Astrocyte of the spinal cord (primary cell): ENCODE measurements around the gene TMEM9.

Source experiments
- DNase-seq: peaks from one replicate; pipeline ENCODE4 v3.0.0; 2011; ENCODE audit warnings: low read depth, low spot score
- H3K4me3 ChIP-seq: 2 replicates; pipeline ENCODE4 v1.5.1; 2011; ENCODE audit warnings: low read depth, mild to moderate bottlenecking, low read length, moderate library complexity
- in situ Hi-C: cut with HindIII; loops from 2 replicates; pipeline ENCODE4 v1.10.0; 2017; ENCODE audit warnings: low sequenced_read_pairs
- TF ChIP-seq, protein P1 (sequence below): IDR thresholded peaks from 2 replicates; pipeline ENCODE4 v1.5.1; 2012; ENCODE audit warnings: low read depth, mild to moderate bottlenecking, low read length, inconsistent platforms

TMEM9 gene

DNA sequence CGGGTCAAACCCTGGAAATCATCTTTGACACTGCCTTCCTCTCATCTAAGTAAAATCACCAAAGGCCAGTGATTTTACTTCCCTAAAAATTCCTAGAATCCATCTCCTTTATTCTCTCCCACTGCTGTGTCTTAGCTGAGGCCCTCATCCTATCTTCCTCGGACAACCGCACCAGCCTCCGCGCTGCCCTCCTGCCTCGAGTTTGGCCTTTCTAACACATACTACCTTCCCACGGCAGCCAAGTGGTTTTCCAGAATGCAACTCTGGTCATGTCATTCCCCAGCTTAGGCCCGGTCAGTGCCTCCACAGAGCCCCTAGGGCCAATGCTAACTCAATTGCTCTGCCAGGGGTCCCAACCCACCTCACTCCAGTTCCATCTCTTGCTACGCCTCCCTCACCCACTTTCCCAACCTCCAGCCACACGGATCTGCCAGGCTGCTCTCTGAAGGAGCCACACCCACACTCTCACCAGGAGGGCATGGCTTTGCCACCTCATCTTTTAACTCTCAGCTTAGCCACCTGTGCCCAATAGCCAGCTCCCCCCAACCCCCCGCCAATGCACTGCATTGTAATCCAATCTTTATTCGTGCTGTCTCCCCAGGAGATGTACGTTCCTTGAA is 6.8 kb downstream of the TMEM9 start:
- H3K4me3 ChIP-seq, result no peak overlapping the region
- no peak for DNase-seq
- TF ChIP-seq, protein P1, sequence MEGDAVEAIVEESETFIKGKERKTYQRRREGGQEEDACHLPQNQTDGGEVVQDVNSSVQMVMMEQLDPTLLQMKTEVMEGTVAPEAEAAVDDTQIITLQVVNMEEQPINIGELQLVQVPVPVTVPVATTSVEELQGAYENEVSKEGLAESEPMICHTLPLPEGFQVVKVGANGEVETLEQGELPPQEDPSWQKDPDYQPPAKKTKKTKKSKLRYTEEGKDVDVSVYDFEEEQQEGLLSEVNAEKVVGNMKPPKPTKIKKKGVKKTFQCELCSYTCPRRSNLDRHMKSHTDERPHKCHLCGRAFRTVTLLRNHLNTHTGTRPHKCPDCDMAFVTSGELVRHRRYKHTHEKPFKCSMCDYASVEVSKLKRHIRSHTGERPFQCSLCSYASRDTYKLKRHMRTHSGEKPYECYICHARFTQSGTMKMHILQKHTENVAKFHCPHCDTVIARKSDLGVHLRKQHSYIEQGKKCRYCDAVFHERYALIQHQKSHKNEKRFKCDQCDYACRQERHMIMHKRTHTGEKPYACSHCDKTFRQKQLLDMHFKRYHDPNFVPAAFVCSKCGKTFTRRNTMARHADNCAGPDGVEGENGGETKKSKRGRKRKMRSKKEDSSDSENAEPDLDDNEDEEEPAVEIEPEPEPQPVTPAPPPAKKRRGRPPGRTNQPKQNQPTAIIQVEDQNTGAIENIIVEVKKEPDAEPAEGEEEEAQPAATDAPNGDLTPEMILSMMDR, result no peak
- in situ Hi-C loops, result no loop called here

DNA sequence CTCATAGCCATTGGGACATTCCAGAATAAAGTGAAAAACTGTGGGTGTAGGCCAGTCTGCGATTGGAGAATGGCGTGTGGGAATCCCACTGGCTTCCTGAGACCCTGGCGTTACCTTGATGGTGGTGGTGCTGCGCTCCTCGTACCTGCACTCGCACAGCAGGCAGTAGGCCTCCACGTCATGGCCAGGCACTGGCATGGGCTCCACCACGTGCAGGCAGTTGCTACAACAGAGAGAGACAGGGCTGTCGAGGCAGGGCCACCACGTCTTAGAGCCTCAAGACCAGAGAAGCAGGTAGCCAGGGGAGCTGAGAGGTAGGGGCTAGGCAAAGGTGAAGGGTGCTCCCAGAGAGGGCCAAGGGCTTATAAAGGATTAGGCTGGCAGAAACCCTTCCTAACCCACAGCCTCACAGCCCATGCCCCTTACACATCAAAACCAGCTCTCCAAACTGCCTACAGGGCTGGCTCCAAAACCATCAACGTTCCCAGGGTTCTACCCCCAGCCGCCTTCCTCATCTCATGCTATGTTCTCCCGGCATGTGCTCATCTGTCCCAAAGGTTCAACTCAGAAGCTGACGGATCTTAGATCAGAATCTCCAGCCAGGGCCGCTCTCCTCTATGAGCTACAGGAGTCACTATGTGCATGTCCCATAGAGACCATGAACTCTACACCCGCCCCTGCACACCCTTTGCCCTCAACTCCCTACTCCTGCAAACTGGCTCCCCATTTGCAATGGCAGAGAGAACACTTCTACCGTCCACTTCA is 7.5 kb downstream of the TMEM9 start:
- no peak for DNase-seq
- no peak overlapping the region for H3K4me3 ChIP-seq
- in situ Hi-C loops, result no loop called here
- TF ChIP-seq, protein P1, result no peak

DNA sequence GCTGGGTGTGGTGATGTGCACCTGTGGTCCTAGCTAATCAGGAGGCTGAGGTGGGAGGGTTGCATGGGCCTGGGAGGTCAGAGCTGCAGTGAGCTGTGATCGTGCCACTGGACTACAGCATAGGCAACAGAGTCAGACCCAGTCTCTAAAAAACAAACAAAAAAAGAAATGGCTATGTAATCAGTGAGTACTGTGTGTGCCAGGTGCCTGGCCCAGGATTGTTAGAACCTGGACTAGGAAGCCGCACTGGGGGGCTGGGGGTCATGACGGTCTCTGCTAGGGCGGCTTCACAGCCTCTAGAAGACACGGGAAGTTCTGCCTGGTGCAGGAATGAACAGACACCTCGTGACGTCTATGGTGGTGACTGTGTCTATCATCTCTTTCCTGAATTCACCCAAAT is 8.5 kb downstream of the TMEM9 start:
- TF ChIP-seq, protein P1, result no peak
- DNase-seq, result no peak
- H3K4me3 ChIP-seq, result no peak overlapping the region
- in situ Hi-C loops, result no loop called here

DNA sequence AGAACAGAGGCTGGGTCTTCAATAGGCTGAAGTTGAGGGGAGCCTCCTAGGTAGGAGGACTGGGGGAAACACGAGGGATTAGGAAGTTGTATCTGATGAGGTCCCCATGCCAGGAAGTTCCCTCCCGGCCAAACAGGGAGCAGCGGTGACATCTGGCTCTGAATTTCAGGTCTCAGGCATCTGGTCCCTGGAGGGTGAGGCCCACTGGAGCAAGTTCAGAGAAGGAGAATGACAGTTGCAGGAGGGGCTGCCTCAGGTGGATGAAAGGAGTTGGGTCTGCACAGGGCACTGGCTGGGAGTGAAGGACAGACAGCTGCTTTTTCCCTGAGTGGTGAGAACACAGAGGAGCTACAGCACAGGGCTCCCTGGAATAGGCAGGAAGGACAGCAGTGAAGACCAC is 9.1 kb downstream of the TMEM9 start:
- no peak overlapping the region for H3K4me3 ChIP-seq
- no peak for DNase-seq
- TF ChIP-seq, protein P1, result no peak
- in situ Hi-C loops, result no loop called here

DNA sequence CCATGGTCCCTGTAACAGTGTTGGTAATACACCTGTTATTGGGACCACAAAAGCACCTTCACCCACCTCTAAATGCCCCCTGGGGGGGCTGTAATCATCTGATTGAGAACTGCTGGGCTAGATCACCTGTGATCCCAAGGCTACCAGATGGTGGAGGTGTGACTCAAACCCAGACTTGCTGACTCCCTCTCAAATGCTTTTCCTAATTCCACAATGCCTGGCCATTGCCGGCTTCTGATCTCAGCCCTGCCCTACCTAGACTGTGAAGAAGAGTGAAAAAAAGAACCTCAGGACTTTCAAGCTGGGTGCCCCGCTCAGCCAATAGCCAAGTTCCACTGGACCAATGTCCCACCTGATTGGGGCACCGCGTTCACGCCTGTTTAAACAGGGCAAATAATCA is 9.6 kb downstream of the TMEM9 start:
- no peak overlapping the region for H3K4me3 ChIP-seq
- TF ChIP-seq, protein P1, result no peak
- in situ Hi-C loops, result no loop called here
- no peak for DNase-seq

DNA sequence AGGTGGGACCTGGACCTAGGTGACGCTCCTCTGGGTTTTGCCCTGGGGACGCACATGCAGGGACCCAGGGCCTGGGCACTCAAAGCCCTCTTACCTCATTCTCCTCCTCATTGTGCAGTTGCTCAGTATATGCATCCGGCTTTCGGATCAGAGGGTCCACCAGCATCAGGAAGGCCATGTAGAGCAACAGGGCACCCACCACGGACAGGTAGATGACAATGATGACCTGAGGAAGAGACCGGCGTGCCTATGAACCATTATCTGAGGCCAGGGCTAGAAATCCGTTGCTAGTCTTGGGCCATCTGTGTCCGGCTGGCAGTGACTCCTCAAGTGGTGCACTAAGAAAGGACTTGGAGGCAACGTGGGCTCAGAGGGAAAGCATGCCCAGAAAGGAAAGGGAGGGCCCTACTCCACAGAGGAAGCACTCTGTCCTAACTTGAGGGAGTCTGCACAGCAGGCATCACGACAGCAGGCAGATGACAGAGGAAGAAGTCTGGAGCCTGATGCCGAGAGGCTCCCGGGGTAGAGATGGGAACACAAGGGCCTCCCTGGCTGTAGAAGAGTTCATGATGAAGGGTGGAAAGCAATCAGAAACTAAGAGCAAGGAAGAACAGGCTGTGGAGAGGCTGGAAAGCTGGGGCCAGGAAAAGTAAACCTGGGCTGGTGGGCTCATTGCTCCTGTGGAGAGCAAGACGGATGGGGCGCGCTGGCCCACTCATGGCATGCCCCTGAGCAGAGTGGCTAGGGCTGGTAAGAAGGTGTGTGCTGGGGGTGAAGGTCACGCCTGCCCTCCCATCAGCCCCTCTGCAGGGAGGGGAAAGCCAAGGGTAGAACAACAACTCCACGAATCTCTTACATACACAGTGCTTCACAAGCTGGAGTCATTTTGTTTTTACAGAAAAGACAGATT is 10.3 kb downstream of the TMEM9 start:
- no peak for DNase-seq
- TF ChIP-seq, protein P1, result no peak
- in situ Hi-C loops, result no loop called here
- no peak overlapping the region for H3K4me3 ChIP-seq
